ENCODE measurements around the gene ANKS1B. TPM values are rescaled to one million over a fixed set of nuclear protein-coding genes. Genes with fewer than 3 reads are reported as not detected.

ANKS1B gene
- total RNA-seq, 1 donor from 2014 or later: 9.6 TPM

DNA sequence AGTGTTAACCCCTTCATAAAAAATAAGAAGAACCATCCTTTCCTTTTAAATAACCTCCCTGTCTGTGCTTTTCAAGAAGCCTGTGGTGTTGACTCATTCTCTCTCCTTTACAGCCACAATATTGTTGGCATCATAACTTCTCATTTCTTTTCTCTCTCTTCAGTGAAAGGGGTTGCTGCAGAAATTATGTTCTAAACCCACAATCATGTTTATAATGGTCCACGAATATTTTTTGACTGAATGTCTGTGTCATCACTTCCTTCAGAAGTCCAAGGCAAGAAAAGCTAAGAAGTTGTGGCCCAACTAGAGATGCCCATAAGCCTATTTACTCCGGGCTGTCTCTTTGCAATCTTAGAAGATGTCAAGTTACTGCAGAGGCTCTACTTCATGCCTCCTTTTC lies 851.3 kb downstream of the ANKS1B start:
- DNase-seq (ENCODE audit: low spot score): no peak

DNA sequence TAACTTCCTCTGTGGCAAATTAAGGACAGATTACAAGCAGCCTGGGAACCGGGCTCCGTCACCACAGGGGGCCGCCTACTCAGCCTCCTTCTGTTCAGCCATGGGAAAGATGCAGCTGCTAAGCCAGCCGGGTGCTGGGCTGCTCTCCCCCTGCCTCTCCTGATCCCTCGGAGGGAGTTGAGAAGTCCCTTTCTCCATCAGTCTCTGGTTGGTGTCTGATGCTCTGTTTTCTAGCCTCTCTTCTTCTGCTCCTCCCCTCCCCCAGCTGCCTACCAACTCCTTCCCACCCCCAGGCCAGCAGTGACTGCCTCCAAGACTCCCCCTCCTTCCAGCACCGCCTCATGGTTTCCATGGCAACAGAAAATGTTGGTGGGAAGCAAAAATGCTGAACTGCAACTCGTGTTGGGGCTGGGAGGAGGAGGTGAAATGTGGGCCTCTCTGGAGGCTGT lies 853.0 kb downstream of the ANKS1B start:
- DNase-seq (ENCODE audit: low spot score): no peak

DNA sequence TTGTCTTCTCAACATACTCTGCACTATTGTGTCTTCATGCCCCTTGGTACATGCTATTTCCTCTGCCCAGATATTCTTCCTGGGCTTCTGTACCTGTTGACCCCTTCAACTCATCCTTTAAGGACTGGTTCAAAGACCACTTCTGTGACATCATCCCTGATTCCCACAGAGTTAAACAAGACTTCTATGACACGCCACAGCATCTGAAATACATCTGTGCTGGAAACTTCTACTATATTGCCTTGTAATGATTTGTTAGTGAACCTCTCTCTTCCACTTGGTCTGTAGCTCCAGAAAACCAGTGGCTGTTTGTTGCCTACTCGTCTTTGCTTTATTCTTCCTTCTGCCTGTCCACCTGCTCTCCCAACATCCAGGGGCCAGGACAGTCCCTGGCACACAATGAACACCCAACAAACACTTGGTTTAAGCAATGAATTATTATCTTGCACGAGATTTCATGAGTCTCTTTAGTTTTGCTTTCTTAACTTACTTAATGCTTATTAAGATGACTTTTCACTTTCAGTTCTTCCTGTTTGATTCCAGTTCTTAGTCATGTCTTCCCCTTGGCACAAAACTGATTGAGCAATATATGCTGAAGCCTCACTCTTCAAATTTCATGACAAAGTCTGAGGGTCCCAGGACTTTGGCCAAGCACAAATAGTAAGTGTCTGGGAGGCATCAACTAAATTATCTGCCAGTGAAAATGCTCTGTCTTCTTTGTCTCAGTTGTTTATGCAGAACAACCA lies 853.8 kb downstream of the ANKS1B start:
- no peak for DNase-seq (ENCODE audit: low spot score)

DNA sequence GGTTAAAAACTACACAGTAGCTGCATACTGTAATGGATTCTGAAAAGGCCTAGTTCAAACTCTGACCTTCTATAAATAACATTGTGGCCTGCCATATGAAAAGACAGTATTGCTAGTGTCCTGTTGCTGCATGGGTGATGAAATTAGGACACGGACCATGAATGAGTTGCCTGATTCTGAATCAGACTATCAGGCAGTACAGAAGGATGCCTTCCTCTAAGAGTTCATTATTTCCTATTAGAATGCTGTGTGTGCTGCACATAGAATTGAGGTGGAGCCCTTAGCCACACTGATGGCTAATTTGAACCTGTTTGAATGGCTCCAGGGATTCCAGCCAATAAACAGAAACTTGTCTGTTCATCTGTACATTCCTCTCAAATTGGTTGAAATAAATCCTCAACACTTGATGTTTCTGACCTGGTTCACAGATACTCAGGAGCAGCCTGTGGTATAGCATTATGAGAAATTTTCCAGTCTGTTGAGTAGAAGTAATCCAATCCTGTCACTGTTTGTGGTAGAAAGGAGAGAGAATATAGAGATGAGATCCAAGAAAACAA lies 856.4 kb downstream of the ANKS1B start:
- no peak for DNase-seq (ENCODE audit: low spot score)

DNA sequence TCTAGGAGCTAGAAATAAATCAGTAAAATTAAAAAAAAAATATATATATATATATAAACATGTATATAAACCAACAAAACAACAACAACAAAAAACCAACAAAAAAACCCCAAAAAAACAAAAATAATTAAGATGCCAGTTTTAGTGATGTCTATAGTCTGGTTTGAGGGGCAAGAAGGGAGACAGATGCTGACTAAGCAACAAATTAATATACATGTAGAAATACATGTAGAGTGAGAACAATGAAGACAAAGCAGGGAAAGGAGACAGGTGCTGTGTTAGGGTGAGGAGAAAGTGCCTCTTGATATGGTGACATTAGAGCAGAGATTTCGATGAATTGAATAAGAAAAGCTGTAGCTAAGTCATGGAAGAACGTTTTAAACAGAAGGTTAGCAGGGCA lies 861.8 kb downstream of the ANKS1B start:
- no peak for DNase-seq (ENCODE audit: low spot score)

DNA sequence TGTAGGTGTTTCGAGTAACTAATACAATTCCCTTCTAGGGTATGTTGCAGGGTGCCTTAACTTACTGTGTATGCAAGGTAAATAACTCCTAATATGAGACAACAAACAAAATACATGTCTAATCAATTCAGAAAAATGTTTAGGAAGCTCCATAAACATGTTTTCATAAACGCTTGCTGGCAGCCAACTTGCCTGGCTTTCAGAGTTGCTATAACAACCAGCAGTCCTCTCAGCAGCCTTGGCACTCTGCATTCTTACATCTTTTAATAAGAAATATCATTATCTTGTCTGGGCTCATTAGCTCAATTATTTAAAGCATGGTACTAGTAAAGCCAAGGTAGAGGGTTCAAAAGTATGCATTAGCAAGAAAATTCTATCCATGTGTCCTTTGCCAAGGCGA lies 862.2 kb downstream of the ANKS1B start:
- no peak for DNase-seq (ENCODE audit: low spot score)

DNA sequence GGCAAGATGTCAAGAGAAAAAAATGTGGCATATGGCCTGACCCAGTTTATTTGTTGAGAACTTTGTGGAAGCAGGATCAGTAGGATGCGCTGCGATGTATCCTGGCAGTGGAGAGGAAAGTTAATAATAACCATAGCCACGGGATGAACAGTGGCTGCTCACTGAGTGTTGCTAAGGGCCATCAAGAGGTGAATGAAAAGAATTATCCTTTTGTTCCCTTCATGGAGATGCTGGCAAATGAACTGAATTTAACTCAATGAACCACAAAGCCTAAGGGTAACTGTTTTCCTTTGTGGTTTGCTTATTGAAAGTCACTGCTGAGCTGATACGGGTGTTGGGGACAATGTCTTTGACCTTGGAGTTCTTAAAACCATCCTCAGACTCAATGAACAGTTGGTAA lies 863.2 kb downstream of the ANKS1B start:
- no peak for DNase-seq (ENCODE audit: low spot score)

DNA sequence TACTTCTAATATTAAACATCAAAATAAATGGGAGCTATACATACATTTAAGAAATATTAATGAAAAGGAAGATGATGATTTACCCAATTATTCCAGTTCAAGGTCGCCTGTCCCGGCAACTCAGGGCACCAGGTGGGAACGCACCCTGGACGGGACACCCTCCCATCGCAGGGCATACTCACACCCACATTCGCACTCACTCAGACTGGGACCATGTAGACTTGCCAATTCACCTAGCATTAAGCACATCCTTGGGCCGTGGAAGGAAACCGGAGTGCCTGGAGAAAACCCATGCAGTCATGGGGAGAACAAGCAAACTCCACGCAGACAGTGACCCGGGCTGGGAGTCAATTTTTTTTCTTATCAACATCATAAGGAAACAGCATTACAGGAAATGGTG lies 864.8 kb downstream of the ANKS1B start:
- DNase-seq (ENCODE audit: low spot score): no peak

DNA sequence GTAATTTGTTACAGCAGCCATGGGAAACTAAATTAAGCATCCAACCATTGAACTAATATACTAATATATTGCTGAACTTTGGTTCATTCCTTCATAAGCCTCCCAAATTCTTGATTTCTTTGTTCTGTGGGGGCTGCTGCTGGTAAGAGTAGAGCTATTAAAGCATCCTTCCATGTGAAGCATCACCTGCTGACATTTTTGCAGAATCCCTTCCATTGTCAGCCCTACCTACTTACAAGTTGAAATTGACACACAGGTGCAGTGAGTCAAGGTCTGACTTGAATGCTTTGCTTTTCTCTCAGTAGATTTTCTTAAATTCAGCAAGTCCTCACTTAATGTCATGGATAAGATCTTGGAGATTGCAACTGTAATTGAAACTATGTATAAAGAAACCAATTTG lies 865.3 kb downstream of the ANKS1B start:
- no peak for DNase-seq (ENCODE audit: low spot score)

DNA sequence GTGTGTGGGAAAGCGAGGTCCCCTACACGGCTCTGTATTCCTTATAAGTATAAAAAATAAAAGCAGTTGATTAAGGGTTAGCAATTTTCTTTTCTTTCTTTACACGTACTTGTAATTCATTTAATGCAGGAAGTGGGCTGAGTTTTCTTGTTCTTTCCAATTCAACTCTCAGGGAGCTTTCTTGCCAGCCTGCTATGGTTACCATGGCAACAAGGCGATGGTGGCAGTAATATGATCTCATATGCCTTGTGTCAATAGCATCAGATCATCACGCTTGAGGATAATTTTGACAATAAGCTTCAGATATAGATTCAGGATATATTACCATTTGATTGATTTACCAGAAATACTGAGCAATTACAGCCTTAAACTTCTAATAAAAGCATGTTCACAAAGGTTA lies 873.1 kb downstream of the ANKS1B start:
- no peak for DNase-seq (ENCODE audit: low spot score)

DNA sequence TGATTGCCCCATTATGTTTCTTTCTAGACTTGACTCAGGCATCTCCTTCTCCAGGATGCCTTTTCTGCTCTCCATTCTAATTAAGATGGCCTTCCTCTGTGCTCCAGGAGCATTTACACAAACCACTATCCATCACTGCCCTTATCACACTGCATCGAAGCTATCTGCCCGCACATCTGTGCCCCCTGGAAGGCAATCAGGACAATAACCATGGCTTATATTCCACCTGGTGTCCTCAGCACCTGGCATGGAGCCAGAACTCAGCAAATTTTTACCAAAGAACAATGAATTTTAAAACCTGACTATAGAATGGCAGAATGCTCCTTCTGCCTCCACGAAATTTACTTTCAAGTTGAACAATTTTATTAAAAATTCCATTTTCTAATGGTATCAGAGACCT lies 873.9 kb downstream of the ANKS1B start:
- DNase-seq (ENCODE audit: low spot score): no peak

DNA sequence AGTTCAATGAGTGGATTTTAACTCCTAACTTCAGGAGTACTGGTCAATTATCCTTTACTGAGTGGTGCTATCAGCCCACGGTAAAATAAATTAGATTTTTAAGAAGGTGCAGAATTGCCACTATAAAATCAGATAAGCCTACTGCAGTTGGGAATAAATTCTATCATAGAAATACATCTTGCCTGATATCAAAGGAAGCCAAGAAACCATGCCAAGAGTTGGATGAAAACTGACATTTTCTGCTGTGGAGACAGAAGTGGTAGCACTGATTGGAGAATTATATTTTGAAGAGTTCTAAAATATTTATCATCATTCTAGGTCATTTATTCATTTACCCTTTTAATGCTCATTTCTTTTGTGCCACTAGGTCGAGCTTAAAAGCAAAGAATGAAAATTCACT lies 874.5 kb downstream of the ANKS1B start:
- DNase-seq (ENCODE audit: low spot score): no peak

DNA sequence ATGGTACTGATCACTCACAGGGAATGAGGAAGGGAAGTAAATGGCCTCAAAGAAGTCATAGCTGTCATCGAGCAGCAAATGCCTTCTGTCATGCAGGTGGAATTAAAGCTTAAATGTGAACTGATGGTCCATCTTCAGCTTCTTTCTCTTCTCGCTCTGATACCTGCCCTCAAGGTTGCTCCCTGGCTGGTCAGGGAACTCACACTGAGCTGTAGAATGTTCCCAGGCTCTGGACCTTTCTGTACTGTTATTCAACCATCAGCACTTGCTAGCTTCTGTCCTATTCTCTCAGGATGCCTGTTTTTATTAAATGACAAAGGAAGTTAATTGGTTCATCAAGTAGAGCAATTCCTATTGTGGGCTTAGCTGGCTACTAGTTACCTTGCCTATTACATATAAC lies 875.8 kb downstream of the ANKS1B start:
- no peak for DNase-seq (ENCODE audit: low spot score)

DNA sequence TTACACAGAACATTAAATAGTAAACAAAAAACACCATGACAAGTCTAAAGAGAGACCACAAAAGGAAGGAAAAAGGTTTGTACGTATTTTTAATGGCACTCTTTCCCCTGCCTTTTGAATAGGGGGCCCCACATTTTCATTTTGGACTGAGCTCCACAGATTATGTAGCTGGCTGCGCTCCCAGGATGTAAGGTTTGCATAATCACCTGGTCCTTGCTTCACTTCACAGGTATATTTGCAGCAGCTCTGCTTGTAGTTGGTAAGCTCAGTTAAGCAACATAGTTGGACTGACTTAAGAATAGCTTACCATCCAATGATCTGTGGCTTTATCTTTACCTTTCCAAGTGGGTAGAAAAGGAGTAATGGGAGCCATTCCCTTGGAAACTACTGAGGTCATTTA lies 885.0 kb downstream of the ANKS1B start:
- DNase-seq (ENCODE audit: low spot score): no peak

DNA sequence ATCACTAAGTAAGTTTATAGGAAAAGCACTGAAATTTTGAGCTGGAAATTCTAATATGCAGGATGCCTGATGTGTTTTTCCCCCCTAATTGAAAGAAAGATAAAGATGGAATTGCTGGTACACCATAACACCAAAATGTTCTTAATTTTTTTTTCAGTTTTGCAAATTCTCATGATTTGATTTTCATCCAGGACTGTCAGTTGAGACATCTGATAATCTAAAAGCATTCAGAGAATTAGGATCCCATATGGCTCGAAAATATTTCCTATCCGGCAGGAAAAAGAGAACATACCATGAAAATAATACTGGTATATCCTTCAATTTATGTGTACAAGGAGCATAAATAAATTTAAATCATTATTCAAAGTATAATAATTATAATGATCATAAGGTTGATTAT lies 887.6 kb downstream of the ANKS1B start:
- no peak for DNase-seq (ENCODE audit: low spot score)

DNA sequence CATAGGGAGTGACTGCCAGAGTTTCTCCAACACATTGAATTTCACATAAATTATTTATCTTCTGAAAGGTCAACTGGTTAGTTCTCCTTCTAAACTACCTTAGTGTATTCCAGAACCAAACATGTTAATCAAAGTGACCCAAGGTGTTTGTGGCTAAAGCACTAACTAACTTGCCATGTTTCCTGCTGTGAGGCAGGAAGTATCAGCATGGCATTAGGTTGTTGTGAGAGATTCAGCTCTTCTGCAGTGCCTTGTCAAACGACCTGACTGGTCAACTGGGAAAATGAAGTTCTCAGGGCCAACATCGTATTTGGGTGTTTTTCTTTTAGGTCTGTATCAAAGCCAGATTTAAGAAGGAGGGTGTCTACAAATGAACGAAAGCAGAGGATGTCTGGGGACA lies 891.6 kb downstream of the ANKS1B start:
- DNase-seq (ENCODE audit: low spot score): no peak

DNA sequence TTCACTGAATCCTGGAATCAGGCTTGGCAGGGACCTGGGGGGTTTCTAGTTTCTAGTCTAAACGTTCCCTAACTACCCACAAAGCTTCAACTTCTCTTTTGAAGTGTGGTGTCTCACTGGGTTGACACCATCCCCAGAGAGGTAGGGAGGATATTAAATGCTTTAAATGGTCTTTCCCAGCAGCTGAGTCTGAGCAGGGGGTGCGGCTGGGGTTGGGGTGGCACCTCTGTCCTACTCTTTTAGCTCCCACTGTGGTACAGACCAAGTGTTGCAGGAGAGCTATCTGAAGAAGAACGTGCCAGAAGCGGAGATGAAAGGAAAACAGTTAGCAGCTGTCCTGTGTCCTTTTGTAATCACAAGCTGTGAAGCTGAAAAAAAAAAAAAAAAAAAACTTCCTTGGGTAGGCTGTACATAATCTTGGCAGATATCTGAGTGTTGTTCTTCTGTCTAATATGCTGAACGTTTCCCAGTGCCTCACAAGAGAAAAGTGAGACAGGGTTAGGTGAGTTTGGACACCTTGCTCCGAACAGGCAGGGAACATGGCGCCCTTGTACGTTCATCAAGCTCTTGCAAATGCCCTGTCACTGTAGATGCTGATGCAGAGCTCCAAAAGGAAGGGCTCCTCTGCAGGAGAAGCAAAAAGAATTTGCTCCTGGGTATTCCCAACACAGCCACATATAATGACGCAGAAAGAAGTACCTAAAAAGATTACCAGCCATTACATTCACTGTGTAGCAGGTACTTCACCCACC lies 892.5 kb downstream of the ANKS1B start:
- DNase-seq (ENCODE audit: low spot score): no peak

DNA sequence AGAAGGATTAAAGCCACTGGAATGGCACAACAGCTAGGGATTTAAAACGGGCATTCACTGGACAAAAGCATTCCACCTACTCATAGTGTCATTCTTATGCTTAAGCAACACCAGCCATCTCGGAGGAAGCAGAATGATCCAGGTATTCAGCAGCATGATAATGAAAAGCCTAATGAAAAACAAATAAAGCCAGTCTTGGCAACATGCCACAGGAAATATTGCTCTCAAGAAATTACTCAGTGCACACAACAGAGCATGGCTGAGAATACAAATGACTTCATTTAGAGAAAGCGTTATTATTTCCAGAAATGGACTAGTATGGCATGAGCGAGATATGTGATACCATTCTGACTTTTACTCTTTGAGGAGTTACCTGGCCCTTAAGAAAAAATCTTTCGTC lies 897.5 kb downstream of the ANKS1B start:
- no peak for DNase-seq (ENCODE audit: low spot score)

DNA sequence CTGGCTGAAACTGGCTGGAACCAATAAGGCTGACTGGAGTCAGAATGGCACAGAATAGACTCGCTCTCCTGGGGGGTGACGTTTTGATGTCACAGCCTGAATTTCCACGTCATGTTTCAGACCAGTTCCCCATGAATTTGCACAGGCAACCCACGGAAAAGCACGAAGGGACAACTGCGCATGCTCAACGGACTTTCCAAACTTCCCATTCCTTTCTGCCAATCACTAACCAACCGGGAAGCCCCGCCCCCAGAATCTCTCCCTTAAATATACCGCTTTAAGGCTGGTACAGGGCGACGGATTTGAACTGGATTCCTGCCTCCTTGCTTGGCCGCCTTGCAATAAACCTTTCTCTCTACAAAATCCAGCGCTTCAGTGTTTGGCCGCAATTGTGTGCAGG lies 904.9 kb downstream of the ANKS1B start:
- DNase-seq (ENCODE audit: low spot score): no peak

DNA sequence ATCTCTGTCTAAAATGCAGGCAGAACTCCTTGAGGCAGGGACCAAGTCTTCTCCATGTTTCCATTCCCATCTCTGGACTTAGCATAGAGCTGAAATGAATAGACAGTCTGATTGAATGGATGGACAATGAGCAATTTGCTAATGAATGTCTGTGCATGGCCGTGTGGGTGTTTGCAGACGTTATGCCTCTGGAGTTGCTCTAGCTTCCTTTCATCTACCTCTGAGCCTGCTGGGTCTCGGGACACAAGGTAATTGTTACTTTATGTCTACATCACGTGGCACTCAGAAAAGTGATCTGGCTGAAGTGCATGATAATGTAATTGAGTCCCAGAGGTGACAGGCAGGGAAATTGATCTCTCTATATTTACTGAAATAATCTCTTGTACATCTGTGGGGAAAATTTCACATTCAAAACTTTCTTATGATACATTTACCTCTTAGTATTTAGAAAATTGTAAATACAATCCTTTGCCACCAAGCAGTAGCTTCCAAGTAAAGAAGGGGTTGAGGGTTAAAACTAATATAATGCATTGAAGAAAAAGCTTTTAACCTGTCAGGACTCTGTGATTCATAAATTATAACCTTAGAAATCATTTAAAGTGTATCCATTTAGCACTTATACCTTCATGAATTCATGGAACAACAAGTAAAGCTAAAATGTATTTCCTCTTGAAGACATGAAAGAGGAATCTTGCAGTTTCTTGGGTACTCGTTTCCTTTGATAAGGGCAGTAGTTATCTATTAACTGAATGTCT lies 915.6 kb downstream of the ANKS1B start:
- DNase-seq (ENCODE audit: low spot score): no peak

DNA sequence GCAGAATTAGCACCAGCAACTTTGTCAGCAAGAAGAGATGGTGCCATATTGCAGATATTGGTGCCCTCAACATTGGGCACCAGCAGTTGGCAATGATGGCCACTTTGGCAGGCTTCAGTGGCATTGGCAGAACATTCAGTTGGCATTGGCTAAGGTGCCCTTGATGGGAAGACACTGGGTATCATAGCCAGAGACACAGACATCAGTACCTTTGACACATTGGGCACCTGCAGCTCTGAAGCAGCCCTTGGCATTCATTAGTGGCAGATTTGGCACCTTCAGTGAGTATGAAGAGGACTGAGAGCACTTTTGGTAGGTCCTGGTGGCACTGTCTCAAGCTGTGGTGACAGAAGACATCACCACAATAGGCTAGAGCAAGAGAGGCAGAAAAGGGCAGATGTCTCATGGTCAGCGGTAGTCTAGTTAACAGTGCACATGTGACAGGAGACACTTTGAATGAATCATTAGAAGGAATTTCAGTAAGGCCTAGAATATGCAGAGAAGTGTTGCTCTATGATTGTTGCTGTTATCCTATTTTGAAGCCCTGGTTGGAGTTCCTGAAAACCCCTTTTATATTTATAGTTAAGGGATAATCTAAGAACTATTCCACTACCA lies 917.5 kb downstream of the ANKS1B start:
- no peak for DNase-seq (ENCODE audit: low spot score)

DNA sequence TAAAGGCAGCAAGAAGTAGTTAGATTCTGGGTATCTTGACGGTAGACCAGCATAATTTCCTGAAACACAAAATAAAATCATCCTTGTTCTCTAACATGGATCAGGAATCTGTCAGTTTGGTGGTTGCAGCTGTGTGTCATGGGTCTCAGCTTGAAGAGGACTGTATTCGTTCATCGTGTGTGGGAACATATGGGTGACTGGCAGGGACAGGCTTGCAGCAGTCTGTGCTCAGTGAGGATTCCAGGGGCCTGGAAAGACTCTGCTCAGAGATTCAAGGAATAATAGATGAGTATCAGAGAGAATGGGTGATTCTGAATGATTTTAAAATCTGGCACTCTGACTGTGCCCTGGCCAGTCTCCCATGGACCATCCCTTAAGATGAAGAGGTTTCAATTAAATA lies 918.0 kb downstream of the ANKS1B start:
- no peak for DNase-seq (ENCODE audit: low spot score)

Measured in ureter (tissue), 1 donor.